Mucosa of stomach (tissue), 1 donor: ENCODE results near the gene C10orf105.

Source experiments
- H3K27me3 ChIP-seq: one replicate; pipeline ENCODE4 v1.7.0; 2013; ENCODE audit warnings: mild to moderate bottlenecking, low read length; ENCODE audit not compliant: control insufficient read depth, insufficient read depth
- H3K36me3 ChIP-seq: one replicate; pipeline ENCODE4 v1.7.0; 2013; ENCODE audit warnings: low read length; ENCODE audit not compliant: control insufficient read depth, insufficient read depth
- H3K4me1 ChIP-seq: one replicate; pipeline ENCODE4 v1.7.0; 2013; ENCODE audit warnings: mild to moderate bottlenecking, low read length; ENCODE audit not compliant: control insufficient read depth, insufficient read depth
- H3K4me3 ChIP-seq: one replicate; pipeline ENCODE4 v1.7.0; 2013; ENCODE audit warnings: low read length
- H3K9ac ChIP-seq: one replicate; pipeline ENCODE4 v1.7.0; 2013; ENCODE audit warnings: mild to moderate bottlenecking, low read length, moderate library complexity
- H3K9me3 ChIP-seq: one replicate; pipeline ENCODE4 v1.7.0; 2013; ENCODE audit warnings: mild to moderate bottlenecking, low read length, moderate library complexity; ENCODE audit not compliant: control insufficient read depth
- donor health status: Pancreatic carcinoma.

C10orf105 gene

GRCh38 chr10:71756311-71757191 lies 37.0 kb upstream of the C10orf105 start:
- Histone ChIP-seq H3K4me3 (no peak overlapping the region), H3K27me3 (no peaks in the 10 kb centered on the region), H3K9me3 (no peaks in the 10 kb centered on the region), H3K36me3 (peaks cover 29% of the 10 kb centered on the region), H3K9ac (peak overlapping the region; percentile 10), H3K4me1 (peaks cover 38% of the 10 kb centered on the region)

GRCh38 chr10:71755179-71755879 lies 35.8 kb upstream of the C10orf105 start:
- H3K4me3 ChIP-seq, result no peak overlapping the region
- H3K4me1 ChIP-seq, result peaks cover 32% of the 10 kb centered on the region
- no peak overlapping the region for H3K9ac ChIP-seq
- no peaks in the 10 kb centered on the region for H3K27me3 ChIP-seq
- peaks cover 28% of the 10 kb centered on the region for H3K36me3 ChIP-seq
- no peaks in the 10 kb centered on the region for H3K9me3 ChIP-seq

- peaks cover 35% of the 10 kb centered on the region for H3K4me1 ChIP-seq
- no peaks in the 10 kb centered on the region for H3K27me3 ChIP-seq
- H3K9ac ChIP-seq, result peak overlapping the region; percentile 20
- H3K4me3 ChIP-seq, result no peak overlapping the region
- no peaks in the 10 kb centered on the region for H3K9me3 ChIP-seq
- H3K36me3 ChIP-seq, result peaks cover 28% of the 10 kb centered on the region
These were observed 35.0 kb upstream of the C10orf105 start for GRCh38 chr10:71754562-71754961.

DNA sequence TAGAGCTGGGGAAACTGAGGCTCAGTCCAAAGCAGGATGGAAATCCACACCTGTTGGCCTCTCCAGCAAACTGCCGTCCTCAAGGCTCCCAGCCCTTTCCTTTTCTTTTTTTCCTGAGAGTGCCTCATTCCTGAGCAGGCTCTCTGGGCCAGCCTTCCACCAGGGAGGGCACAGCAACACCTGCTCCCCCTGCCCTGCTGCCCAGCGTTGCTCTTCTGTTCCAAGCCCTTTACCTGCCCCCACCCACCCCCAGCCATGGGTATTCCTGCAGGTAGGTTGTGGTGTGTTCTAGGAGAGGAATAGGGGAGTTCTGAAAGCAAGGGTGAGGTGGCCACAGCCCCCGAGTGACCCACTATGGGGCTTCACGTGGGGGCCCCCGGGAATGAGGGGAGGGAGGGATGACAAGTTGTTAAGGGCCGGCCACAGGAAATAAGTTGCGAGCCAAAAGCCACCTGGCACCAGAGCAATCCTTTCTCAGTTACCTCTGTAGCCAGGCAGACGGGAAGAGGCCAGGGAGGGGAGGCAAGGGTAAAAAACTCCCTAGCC lies 34.5 kb upstream of the C10orf105 start:
- no peaks in the 10 kb centered on the region for H3K9me3 ChIP-seq
- no peaks in the 10 kb centered on the region for H3K27me3 ChIP-seq
- H3K9ac ChIP-seq, result peak overlapping the region; percentile 20
- H3K4me3 ChIP-seq, result no peak overlapping the region
- peaks cover 28% of the 10 kb centered on the region for H3K36me3 ChIP-seq
- H3K4me1 ChIP-seq, result peaks cover 40% of the 10 kb centered on the region

DNA sequence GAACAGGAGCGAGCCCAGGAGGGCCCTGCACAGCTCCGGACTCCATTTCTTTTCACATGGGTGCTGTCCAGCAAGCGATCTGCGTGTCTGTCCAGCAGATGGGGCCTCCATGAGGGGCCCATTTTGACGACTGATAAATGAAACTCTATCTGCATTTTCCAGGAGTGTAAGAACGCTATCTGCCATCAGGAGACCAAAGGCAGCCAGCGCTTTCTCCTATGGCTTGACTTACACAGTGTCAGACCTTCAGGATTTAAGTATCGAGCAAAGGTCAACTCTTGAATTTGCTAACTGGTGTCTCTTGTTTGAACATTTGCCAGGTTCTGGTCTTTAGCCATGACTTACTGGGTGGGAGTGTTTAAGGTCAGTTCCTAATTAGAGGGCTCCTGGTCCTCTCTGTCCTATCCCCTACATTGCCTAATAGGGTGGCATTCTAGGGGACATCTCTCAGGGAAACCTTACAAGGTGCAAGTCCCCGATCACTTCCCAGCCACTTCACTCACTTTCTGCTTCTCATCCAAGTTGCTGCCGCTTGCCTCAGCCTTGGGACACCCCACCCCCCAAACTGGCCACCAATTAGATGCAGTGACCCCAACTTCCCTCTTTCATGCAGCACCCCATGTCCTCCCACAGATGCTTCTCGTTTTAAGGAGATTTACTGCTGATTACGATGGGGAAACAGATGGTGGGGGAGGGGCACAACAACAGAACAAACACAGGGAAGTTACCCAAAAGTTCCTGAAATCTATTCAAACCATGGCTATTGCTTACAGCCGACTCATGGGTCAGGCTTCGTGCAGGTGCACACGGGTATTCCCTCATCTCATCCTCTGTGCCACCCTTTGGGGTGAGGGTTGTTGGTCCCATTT lies 33.7 kb upstream of the C10orf105 start:
- Histone ChIP-seq H3K36me3 (peaks cover 26% of the 10 kb centered on the region), H3K27me3 (no peaks in the 10 kb centered on the region), H3K9ac (peak overlapping the region; percentile 20), H3K4me3 (no peak overlapping the region), H3K4me1 (peaks cover 47% of the 10 kb centered on the region), H3K9me3 (no peaks in the 10 kb centered on the region)

GRCh38 chr10:71752391-71753090 lies 33.0 kb upstream of the C10orf105 start:
- Histone ChIP-seq H3K27me3 (no peaks in the 10 kb centered on the region), H3K9me3 (no peaks in the 10 kb centered on the region), H3K4me1 (peaks cover 50% of the 10 kb centered on the region), H3K36me3 (peaks cover 24% of the 10 kb centered on the region), H3K4me3 (no peak overlapping the region), H3K9ac (no peak overlapping the region)

GRCh38 chr10:71751515-71752224 lies 32.1 kb upstream of the C10orf105 start:
- peaks cover 52% of the 10 kb centered on the region for H3K4me1 ChIP-seq

GRCh38 chr10:71750986-71751385 lies 31.4 kb upstream of the C10orf105 start:
- peaks cover 20% of the 10 kb centered on the region for H3K36me3 ChIP-seq

More at GRCh38 chr10:71751515-71752224, 32.1 kb upstream of the C10orf105 start:
- H3K27me3 ChIP-seq, result no peaks in the 10 kb centered on the region
- no peak overlapping the region for H3K9ac ChIP-seq
- H3K4me3 ChIP-seq, result no peak overlapping the region
- H3K36me3 ChIP-seq, result peaks cover 24% of the 10 kb centered on the region
- no peaks in the 10 kb centered on the region for H3K9me3 ChIP-seq

DNA sequence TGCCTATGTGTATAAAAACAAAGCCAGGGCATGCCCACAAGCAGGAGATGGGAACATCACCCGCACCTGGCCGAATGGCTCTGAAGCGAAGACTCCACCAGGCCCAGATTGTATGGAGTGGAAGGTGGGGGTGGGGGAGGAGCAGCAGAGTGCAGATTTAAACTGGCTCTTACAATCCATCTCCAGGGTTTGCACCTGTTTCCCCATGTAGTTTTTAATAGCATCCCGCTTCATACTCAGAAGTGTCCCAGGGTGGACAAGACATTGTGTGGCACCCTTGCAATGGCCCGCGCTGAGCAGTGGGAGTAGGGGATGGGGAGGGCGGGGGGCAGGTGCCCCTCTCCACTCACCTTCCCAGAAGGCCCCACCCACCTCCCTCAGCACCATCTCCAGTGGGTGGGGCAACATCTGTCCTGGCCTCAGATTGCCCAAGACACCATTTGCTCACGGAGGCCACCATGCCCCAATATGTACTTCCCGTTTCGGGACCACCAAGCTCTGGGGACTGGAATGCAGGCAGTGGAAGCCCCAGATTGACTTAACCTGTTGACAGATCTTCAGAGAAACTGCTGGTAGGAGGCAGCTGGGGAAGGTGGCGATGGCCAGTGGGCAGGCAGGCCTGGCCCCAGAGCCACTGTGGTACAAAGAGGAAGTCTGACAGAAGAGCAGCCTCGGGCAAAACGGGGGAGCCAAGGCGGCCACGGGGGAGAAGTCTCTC lies 30.7 kb upstream of the C10orf105 start:
- no peaks in the 10 kb centered on the region for H3K9me3 ChIP-seq
- H3K4me1 ChIP-seq, result peaks cover 66% of the 10 kb centered on the region
- H3K27me3 ChIP-seq, result no peaks in the 10 kb centered on the region
- peaks cover 20% of the 10 kb centered on the region for H3K36me3 ChIP-seq
- H3K9ac ChIP-seq, result no peak overlapping the region
- no peak overlapping the region for H3K4me3 ChIP-seq

More at GRCh38 chr10:71750986-71751385, 31.4 kb upstream of the C10orf105 start:
- Histone ChIP-seq H3K4me1 (peaks cover 59% of the 10 kb centered on the region), H3K9me3 (no peaks in the 10 kb centered on the region), H3K4me3 (no peak overlapping the region), H3K9ac (no peak overlapping the region), H3K27me3 (no peaks in the 10 kb centered on the region)

GRCh38 chr10:71749396-71749795 lies 29.8 kb upstream of the C10orf105 start:
- Histone ChIP-seq H3K4me1 (peaks cover 67% of the 10 kb centered on the region), H3K36me3 (peaks cover 20% of the 10 kb centered on the region), H3K9me3 (no peaks in the 10 kb centered on the region), H3K9ac (peak overlapping the region; percentile 23), H3K4me3 (no peak overlapping the region), H3K27me3 (no peaks in the 10 kb centered on the region)
